PC-9 (cell line): ENCODE data around the gene SLC35E4. TPM values are rescaled to one million over a fixed set of nuclear protein-coding genes. Genes with fewer than 3 reads are reported as not detected.

Experiments
- BruUV-seq: library from RNA; stranded (reverse); fragments of 400-500 nt; replicated peaks from 2 replicates; lab custom pipeline; 2021; lab: Mats Ljungman, UMichigan
- CTCF ChIA-PET: fragments of 300-600 bp; sonication (Branson Sonifier 250); formaldehyde crosslinking; loops from one replicate; lab custom pipeline; 2022; ENCODE audit warnings: antibody characterized with exemption; lab: Charles Lee
- POLR2A ChIA-PET: fragments of 300-600 bp; sonication (Branson Sonifier 250); formaldehyde crosslinking; loops from one replicate; lab custom pipeline; 2022; ENCODE audit warnings: antibody characterized with exemption; ENCODE audit not compliant: unreplicated experiment; lab: Charles Lee
- DNase-seq, 2 experiments: peaks; one replicate each; pipeline versions ENCODE4 v3.0.0 to v3.0.0-alpha.2; 2015 to 2022; ENCODE audit warnings: mixed read lengths in 1 of 2
- H2AFZ ChIP-seq: fragments of 200-600 bp; sonication (generic); 2 replicates; pipeline ENCODE4 v1.8.1; 2017; ENCODE audit warnings: antibody characterized with exemption
- H3F3A ChIP-seq: fragments of 200-600 bp; sonication (generic); 2 replicates; pipeline ENCODE4 v1.8.1; 2017; ENCODE audit warnings: antibody characterized with exemption, mild to moderate bottlenecking, low read depth; ENCODE audit not compliant: insufficient read depth
- H3K27ac ChIP-seq: fragments of 200-600 bp; sonication (generic); 2 replicates; pipeline ENCODE4 v1.6.1; 2016; ENCODE audit warnings: mixed run types
- H3K27me3 ChIP-seq: fragments of 200-600 bp; sonication (generic); 2 replicates; pipeline ENCODE4 v1.6.1; 2016; ENCODE audit warnings: low read depth, mixed run types; ENCODE audit not compliant: insufficient read depth
- H3K36me3 ChIP-seq: fragments of 200-600 bp; sonication (generic); 2 replicates; pipeline ENCODE4 v1.6.1; 2016; ENCODE audit warnings: low read depth, mixed run types
- H3K4me1 ChIP-seq: fragments of 200-600 bp; sonication (generic); replicated peaks from 2 replicates; pipeline ENCODE4 v1.6.1; 2016; ENCODE audit warnings: mixed run types; ENCODE audit not compliant: insufficient read depth
- H3K4me2 ChIP-seq: fragments of 200-600 bp; sonication (generic); 2 replicates; pipeline ENCODE4 v1.6.1; 2017; ENCODE audit warnings: mixed run types
- H3K4me3 ChIP-seq: fragments of 200-600 bp; sonication (generic); 2 replicates; pipeline ENCODE4 v1.6.1; 2016; ENCODE audit warnings: mixed run types
- H3K79me2 ChIP-seq: fragments of 200-600 bp; sonication (generic); 2 replicates; pipeline ENCODE4 v1.6.1; 2017; ENCODE audit warnings: low read depth, mixed run types
- H3K9me2 ChIP-seq: fragments of 200-600 bp; sonication (generic); 2 replicates; pipeline ENCODE4 v1.8.1; 2017; ENCODE audit warnings: mild to moderate bottlenecking; ENCODE audit not compliant: insufficient read depth
- H3K9me3 ChIP-seq: fragments of 200-600 bp; sonication (generic); 2 replicates; pipeline ENCODE4 v1.8.1; 2016; ENCODE audit warnings: low read depth; ENCODE audit not compliant: insufficient read depth
- H4K20me1 ChIP-seq: fragments of 200-600 bp; sonication (generic); 2 replicates; pipeline ENCODE4 v1.8.1; 2017; ENCODE audit not compliant: insufficient read depth
- CTCF ChIP-seq: fragments of 200-600 bp; sonication (generic); conservative IDR thresholded peaks from 2 replicates; pipeline ENCODE4 v1.6.1; 2017; ENCODE audit warnings: mixed run types, antibody characterized with exemption, mild to moderate bottlenecking, moderate library complexity
- EZH2 ChIP-seq: fragments of 200-600 bp; sonication (generic); IDR thresholded peaks from 2 replicates; pipeline ENCODE4 v1.8.0; 2017; ENCODE audit warnings: antibody characterized with exemption, low read depth
- intact Hi-C: fragments of 100-400 bp; cut with micrococcal nuclease; formaldehyde crosslinking; loops from one replicate; pipeline ENCODE4 v1.10.0; 2022; ENCODE audit not compliant: unreplicated experiment
- total RNA-seq: library from RNA; stranded (reverse); gene quantifications from 2 replicates; pipeline ENCODE4 v1.2.3, GENCODE V29; 2021

SLC35E4 gene
- total RNA-seq, 1 experiment from 2014 or later, result 4.7 TPM

- POLR2A ChIA-PET, result interaction anchor here (0.5 kb wide), 1 partner anchor 46 kb away, joined by 6 read pairs; no protein-coding TSS in a partner anchor
Observed at GRCh38 chr22:30667494-30668385, 32.2 kb downstream of the SLC35E4 start, which contains the start of gene DUSP18. TSS of gene DUSP18 (minus strand) at chr22:30667875. CDS start at chr22:30664003, 3,872 bp downstream.

GRCh38 chr22:30668386-30668710, 32.8 kb downstream of the SLC35E4 start:
- H3F3A ChIP-seq, result peaks cover 4% of the 10 kb centered on the region; the same call in 1 of the 2 replicates
- H3K4me3 ChIP-seq, result peak overlapping the region; percentile 65
- H3K27me3 ChIP-seq, result no peaks in the 10 kb centered on the region
- H2AFZ ChIP-seq, result peak overlapping the region; percentile 91
- no peaks in the 10 kb centered on the region for H3K79me2 ChIP-seq
- H3K36me3 ChIP-seq, result no peaks in the 10 kb centered on the region
- DNase-seq, result no peak
- H4K20me1 ChIP-seq, result no peaks in the 10 kb centered on the region
- POLR2A ChIA-PET, result no interaction called here
- peak overlapping the region; percentile 79 for H3K4me2 ChIP-seq
- H3K4me1 ChIP-seq, result peaks cover 14% of the 10 kb centered on the region
- TF ChIP-seq EZH2 (no peak), CTCF (no peak)
- no peaks in the 10 kb centered on the region for H3K9me3 ChIP-seq
- CTCF ChIA-PET, result interaction anchor here (0.5 kb wide), 1 partner anchor 1097 kb away, joined by 3 read pairs; no protein-coding TSS in a partner anchor
- no peaks in the 10 kb centered on the region for H3K9me2 ChIP-seq
- intact Hi-C loops, result loop anchor here (2.0 kb wide), 1 partner anchor 26 kb away; the partner anchor contains the start of gene OSBP2
- BruUV-seq, result no TSS peak
- H3K27ac ChIP-seq, result no peak overlapping the region

More at GRCh38 chr22:30667494-30668385, 32.2 kb downstream of the SLC35E4 start, which contains the start of gene DUSP18:
- peak; percentile 84 to 97 for DNase-seq
- H3K27ac ChIP-seq, result no peak within 1 kb of the TSS
- H3K27me3 ChIP-seq, result no peaks in the 10 kb centered on the region
- BruUV-seq, result TSS peak; percentile 97
- TF ChIP-seq CTCF (peak; percentile 61), EZH2 (no peak)
- H3F3A ChIP-seq, result peaks cover 4% of the 10 kb centered on the region; the same call in 1 of the 2 replicates
- H3K4me1 ChIP-seq, result peaks cover 14% of the 10 kb centered on the region
- peak within 1 kb of the TSS; percentile 65 for H3K4me3 ChIP-seq
- H2AFZ ChIP-seq, result peak within 1 kb of the TSS; percentile 91
- no peaks in the 10 kb centered on the region for H3K79me2 ChIP-seq
- peak within 1 kb of the TSS; percentile 79 for H3K4me2 ChIP-seq
- no peaks in the 10 kb centered on the region for H3K9me2 ChIP-seq
- H3K9me3 ChIP-seq, result no peaks in the 10 kb centered on the region
- CTCF ChIA-PET, result no interaction called here
- H4K20me1 ChIP-seq, result no peaks in the 10 kb centered on the region
- H3K36me3 ChIP-seq, result no peaks in the 10 kb centered on the region
- intact Hi-C loops, result loop anchor here (2.0 kb wide), 1 partner anchor 27 kb away; the partner anchor contains the start of gene OSBP2

GRCh38 chr22:30671071-30671470, 35.5 kb downstream of the SLC35E4 start:
- no TSS peak for BruUV-seq
- no peak overlapping the region for H2AFZ ChIP-seq
- DNase-seq, result no peak
- no peaks in the 10 kb centered on the region for H3K9me3 ChIP-seq
- H3K9me2 ChIP-seq, result no peaks in the 10 kb centered on the region
- TF ChIP-seq EZH2 (no peak), CTCF (no peak)
- ChIA-PET POLR2A (interaction anchor here (0.6 kb wide), 1 partner anchor 26 kb away, joined by 11 read pairs; no protein-coding TSS in a partner anchor), CTCF (no interaction called here)
- no peaks in the 10 kb centered on the region for H3K79me2 ChIP-seq
- intact Hi-C loops, result no loop called here
- peaks cover 14% of the 10 kb centered on the region for H3K4me1 ChIP-seq
- H3K4me2 ChIP-seq, result no peak overlapping the region
- peaks cover 4% of the 10 kb centered on the region; the same call in 1 of the 2 replicates for H3F3A ChIP-seq
- H3K36me3 ChIP-seq, result no peaks in the 10 kb centered on the region
- no peaks in the 10 kb centered on the region for H4K20me1 ChIP-seq
- H3K27me3 ChIP-seq, result no peaks in the 10 kb centered on the region
- H3K27ac ChIP-seq, result no peak overlapping the region
- no peak overlapping the region for H3K4me3 ChIP-seq
